SJCRH30 (cell line): ENCODE data around the gene ULK3. TPM values are rescaled to one million over a fixed set of nuclear protein-coding genes. Genes with fewer than 3 reads are reported as not detected.

Source experiments
- DNase-seq, 2 experiments: peaks; one replicate each; pipeline ENCODE4 v3.0.0-alpha.2; 2015 to 2020
- H3K27ac ChIP-seq: fragments of 250-450 bp; sonication (Bioruptor Pico); 2 replicates; pipeline ENCODE4 v1.5.1; 2020; ENCODE audit warnings: mild to moderate bottlenecking, moderate library complexity
- H3K27me3 ChIP-seq: fragments of 250-450 bp; sonication (Bioruptor Pico); 2 replicates; pipeline ENCODE4 v1.5.1; 2020; ENCODE audit warnings: mild to moderate bottlenecking, moderate library complexity
- H3K36me3 ChIP-seq: fragments of 250-450 bp; sonication (Bioruptor Pico); 2 replicates; pipeline ENCODE4 v1.5.1; 2020; ENCODE audit warnings: mild to moderate bottlenecking, moderate library complexity
- H3K4me1 ChIP-seq: fragments of 250-450 bp; sonication (Bioruptor Pico); 2 replicates; pipeline ENCODE4 v1.5.1; 2020; ENCODE audit warnings: mild to moderate bottlenecking, moderate library complexity
- H3K4me3 ChIP-seq: fragments of 250-450 bp; sonication (Bioruptor Pico); 2 replicates; pipeline ENCODE4 v1.5.1; 2020; ENCODE audit warnings: mild to moderate bottlenecking, moderate library complexity
- H3K9me3 ChIP-seq: fragments of 250-450 bp; sonication (Bioruptor Pico); replicated peaks from 2 replicates; pipeline ENCODE4 v1.5.1; 2020; ENCODE audit warnings: mild to moderate bottlenecking, moderate library complexity
- total RNA-seq: library from RNA; depleted of rRNA; stranded (reverse); fragments of >200 nt; shearing (Covaris generic); gene quantifications from 2 replicates; pipeline ENCODE4 v1.2.3, GENCODE V29; 2014

Gene ULK3
- total RNA-seq, 1 experiment from 2014 or later: 28.3 TPM

GRCh38 chr15:74798388-74799254 is 44.3 kb downstream of the ULK3 start:
- Histone ChIP-seq H3K36me3 (peaks cover 27% of the 10 kb centered on the region), H3K9me3 (no peaks in the 10 kb centered on the region), H3K4me3 (no peak overlapping the region), H3K27ac (no peak overlapping the region), H3K27me3 (no peaks in the 10 kb centered on the region), H3K4me1 (no peaks in the 10 kb centered on the region)
- no peak for DNase-seq

GRCh38 chr15:74795966-74796625 is 46.9 kb downstream of the ULK3 start:
- DNase-seq: no peak
- H3K9me3 ChIP-seq: no peaks in the 10 kb centered on the region
- no peaks in the 10 kb centered on the region for H3K27me3 ChIP-seq
- H3K4me1 ChIP-seq: peaks cover 16% of the 10 kb centered on the region
- H3K27ac ChIP-seq: no peak overlapping the region
- H3K4me3 ChIP-seq: no peak overlapping the region
- peaks cover 16% of the 10 kb centered on the region for H3K36me3 ChIP-seq

DNA sequence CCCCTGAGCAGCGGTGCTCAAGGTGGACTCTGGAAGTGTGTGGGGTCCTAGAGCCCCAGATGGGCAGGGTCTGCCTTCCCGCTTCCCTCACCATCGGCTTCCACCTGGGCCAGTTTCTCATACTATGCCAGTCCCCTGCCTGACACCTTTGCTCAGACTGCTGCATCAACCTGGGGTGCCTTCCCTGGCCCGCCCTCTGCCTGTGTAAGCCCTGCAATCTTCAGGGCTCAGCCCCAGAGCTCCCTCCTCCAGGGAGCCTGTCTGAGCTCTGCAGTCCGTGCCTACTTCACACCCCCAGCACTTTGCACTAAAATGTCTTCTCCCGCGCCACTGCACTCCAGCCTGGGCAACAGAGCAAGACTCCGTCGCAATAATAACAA is 48.0 kb downstream of the ULK3 start:
- no peak for DNase-seq
- Histone ChIP-seq H3K9me3 (no peaks in the 10 kb centered on the region), H3K4me1 (peaks cover 21% of the 10 kb centered on the region), H3K27me3 (no peaks in the 10 kb centered on the region), H3K36me3 (peaks cover 6% of the 10 kb centered on the region), H3K27ac (no peak overlapping the region), H3K4me3 (no peak overlapping the region)

- DNase-seq: no peak
- no peak overlapping the region for H3K27ac ChIP-seq
- H3K4me3 ChIP-seq: no peak overlapping the region
- no peaks in the 10 kb centered on the region for H3K9me3 ChIP-seq
- peaks cover under 1% of the 10 kb centered on the region; the same call in 1 of the 2 replicates for H3K36me3 ChIP-seq
- H3K4me1 ChIP-seq: peaks cover 26% of the 10 kb centered on the region
- no peaks in the 10 kb centered on the region for H3K27me3 ChIP-seq
Observed at GRCh38 chr15:74794248-74794969, 48.5 kb downstream of the ULK3 start.

DNA sequence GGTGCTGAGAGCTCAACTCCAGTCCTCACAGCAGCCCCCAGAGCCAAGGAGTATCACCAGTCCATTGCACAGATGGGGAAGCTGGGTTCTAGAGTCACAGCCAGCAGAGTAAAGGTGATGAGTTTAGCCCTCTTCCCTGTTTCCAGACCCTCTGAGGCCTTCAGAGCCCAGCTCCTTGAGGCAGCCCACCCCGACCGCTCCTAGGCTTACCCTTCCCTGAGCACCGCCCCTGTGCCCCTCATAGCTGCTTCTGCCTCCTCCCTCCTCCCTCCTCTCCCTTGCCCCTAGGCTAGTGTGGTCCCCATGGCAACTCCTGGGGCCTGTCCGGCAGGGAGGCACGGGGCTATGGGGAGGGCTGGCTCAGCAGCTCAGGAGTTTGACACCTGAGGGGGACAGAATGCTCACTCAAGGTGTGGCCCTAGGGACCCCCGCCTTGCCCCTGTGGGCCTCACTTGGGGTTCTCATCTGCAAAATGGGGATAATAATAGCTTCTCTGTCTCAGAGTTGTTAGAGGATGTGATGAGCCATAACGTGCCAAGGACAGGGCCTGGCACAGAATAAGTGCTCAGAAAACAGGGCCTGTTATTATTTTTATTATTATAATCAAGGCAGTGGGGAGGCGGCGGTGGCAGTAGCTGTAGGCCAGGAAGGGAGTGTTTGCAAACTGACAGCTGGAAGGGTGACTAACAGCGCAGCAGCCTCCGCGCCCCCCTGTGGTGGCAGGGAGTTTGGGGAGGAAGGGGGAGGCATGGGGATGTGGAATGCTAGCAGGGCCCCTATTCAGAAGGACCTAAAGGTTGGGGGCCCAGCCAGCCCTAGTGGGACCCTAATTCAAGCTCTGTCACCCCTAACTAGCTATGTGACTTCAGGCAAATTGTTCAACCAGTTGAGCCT is 49.6 kb downstream of the ULK3 start:
- peaks cover 37% of the 10 kb centered on the region for H3K4me1 ChIP-seq
- no peak overlapping the region for H3K27ac ChIP-seq
- H3K4me3 ChIP-seq: no peak overlapping the region
- DNase-seq: no peak
- H3K36me3 ChIP-seq: no peaks in the 10 kb centered on the region; the same call in 1 of the 2 replicates
- H3K27me3 ChIP-seq: no peaks in the 10 kb centered on the region
- H3K9me3 ChIP-seq: no peaks in the 10 kb centered on the region

DNA sequence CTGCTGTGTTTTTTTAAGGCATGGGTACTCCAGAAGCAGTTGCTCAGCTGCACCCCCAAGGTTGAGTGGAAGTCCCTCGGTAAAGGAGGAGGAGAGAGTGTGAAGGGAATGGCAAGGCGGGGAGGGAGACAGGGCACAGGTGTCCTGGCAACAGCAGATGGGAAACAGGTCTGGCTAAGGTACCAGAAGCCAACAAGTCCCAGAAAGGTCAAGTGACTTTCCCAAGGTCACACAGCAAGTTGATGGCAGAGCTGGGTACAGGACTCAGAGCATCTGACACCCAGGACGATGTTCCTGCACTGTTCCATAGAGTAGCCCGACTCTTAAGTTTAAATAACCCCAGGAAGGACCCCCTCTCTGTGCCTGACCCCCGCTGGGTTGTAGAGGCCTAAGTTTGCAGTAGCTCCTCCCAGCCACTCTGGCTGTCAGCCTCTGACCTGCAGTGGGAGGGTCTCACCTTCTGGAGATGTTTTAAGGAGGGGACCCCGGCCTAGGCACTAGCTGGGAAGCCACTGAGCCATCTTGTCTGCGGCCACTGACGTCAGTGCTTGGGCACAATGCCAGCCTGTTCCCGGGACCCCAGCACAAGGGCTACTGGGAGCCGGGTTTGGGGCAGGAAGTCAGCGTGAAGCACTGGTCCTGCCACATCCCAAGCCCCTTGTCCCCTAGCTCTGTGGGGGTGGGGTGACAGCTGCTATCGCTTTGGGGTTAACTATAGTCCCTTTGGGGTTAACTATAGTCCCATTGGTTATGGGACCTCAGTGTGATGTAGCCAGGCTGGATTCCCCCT is 50.5 kb downstream of the ULK3 start:
- Histone ChIP-seq H3K4me1 (peaks cover 42% of the 10 kb centered on the region), H3K36me3 (no peaks in the 10 kb centered on the region; the same call in 1 of the 2 replicates), H3K4me3 (no peak overlapping the region), H3K27me3 (no peaks in the 10 kb centered on the region), H3K9me3 (no peaks in the 10 kb centered on the region), H3K27ac (no peak overlapping the region)
- DNase-seq: no peak

GRCh38 chr15:74791667-74792066 is 51.3 kb downstream of the ULK3 start:
- no peak overlapping the region for H3K4me3 ChIP-seq
- H3K4me1 ChIP-seq: peaks cover 42% of the 10 kb centered on the region
- no peaks in the 10 kb centered on the region; the same call in 1 of the 2 replicates for H3K36me3 ChIP-seq
- H3K27me3 ChIP-seq: no peaks in the 10 kb centered on the region
- no peak overlapping the region for H3K27ac ChIP-seq
- DNase-seq: no peak
- H3K9me3 ChIP-seq: no peaks in the 10 kb centered on the region

DNA sequence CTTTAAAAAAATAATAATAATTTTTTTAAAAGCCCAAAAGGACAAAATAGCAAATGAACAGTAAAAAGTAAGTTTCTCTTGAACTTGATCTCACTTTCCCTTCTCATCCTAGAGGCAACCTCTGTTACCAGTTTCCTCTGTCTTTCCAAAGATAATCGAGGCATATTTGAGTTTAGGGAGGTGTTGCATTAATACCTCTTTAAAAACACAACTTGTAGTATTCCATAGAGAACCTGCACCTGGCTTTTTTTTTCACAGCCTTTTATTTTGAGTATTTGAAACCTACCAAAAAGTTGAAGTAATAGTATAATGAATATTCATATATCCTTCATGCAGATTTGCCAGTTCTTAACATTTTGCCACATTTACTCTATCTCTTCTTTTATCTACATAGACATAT is 51.9 kb downstream of the ULK3 start:
- Histone ChIP-seq H3K27me3 (no peaks in the 10 kb centered on the region), H3K4me1 (peaks cover 42% of the 10 kb centered on the region), H3K27ac (peak overlapping the region; percentile 57; the same call in 1 of the 2 replicates), H3K9me3 (no peaks in the 10 kb centered on the region), H3K36me3 (no peaks in the 10 kb centered on the region; the same call in 1 of the 2 replicates), H3K4me3 (no peak overlapping the region)
- no peak for DNase-seq

GRCh38 chr15:74790080-74790916 is 52.7 kb downstream of the ULK3 start:
- Histone ChIP-seq H3K27ac (peak overlapping the region; percentile 57), H3K4me3 (peak overlapping the region; percentile 16), H3K27me3 (no peaks in the 10 kb centered on the region), H3K36me3 (no peaks in the 10 kb centered on the region; the same call in 1 of the 2 replicates), H3K4me1 (peaks cover 42% of the 10 kb centered on the region), H3K9me3 (no peaks in the 10 kb centered on the region)
- peak; percentile 96 to 97 for DNase-seq

GRCh38 chr15:74789741-74790079 is 53.2 kb downstream of the ULK3 start:
- Histone ChIP-seq H3K9me3 (no peaks in the 10 kb centered on the region), H3K36me3 (no peaks in the 10 kb centered on the region; the same call in 1 of the 2 replicates), H3K27ac (peak overlapping the region; percentile 57), H3K4me1 (peaks cover 42% of the 10 kb centered on the region), H3K27me3 (no peaks in the 10 kb centered on the region), H3K4me3 (no peak overlapping the region)
- DNase-seq: no peak

DNA sequence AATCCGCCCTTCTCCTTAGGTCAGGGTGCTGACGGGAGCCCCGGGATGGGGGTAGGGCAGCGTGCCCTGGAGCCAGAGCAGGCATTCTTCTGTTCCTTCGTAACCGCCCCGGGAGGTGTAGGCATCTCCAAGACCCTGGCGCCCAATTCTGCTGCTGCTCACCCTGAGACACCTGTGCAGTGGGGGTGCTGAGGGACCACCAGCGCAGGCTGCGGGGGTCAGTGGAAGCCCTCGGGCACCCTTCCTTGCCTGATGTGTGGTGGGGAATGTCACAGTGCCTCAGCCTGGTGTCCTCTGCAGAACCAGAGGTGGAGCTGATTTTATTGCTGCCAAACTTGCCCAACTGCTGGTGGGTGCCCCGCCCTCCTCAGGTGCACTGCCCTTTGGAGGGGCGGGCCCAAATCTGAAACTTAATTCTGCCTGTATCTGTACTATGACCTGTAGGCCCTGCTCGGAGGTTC is 53.8 kb downstream of the ULK3 start:
- Histone ChIP-seq H3K27ac (no peak overlapping the region), H3K27me3 (no peaks in the 10 kb centered on the region), H3K4me3 (no peak overlapping the region), H3K4me1 (peaks cover 42% of the 10 kb centered on the region), H3K9me3 (no peaks in the 10 kb centered on the region), H3K36me3 (peaks cover 3% of the 10 kb centered on the region)
- DNase-seq: no peak

- Histone ChIP-seq H3K36me3 (peaks cover 3% of the 10 kb centered on the region), H3K27me3 (no peaks in the 10 kb centered on the region), H3K27ac (no peak overlapping the region), H3K9me3 (no peaks in the 10 kb centered on the region), H3K4me3 (no peak overlapping the region), H3K4me1 (peaks cover 42% of the 10 kb centered on the region)
- DNase-seq: no peak
Observed at GRCh38 chr15:74788683-74789151, 54.2 kb downstream of the ULK3 start.
